ENCODE data around the gene NDUFA12.

GRCh38 chr12:95003921-95004272, 400 bp upstream of the NDUFA12 start:
- TF ChIP-seq CTCF (IDR thresholded peaks at IDR 0.05; ENCODE audit: poor library complexity) (no peak), EZH2 (IDR thresholded peaks at IDR 0.05; ENCODE audit: borderline replicate concordance) (no peak), EZH2phosphoT487 (IDR thresholded peaks at IDR 0.05; ENCODE audit: low read depth, severe bottlenecking, unreplicated experiment) (no peak)
